CD14-positive monocyte (primary cell): ENCODE measurements around the gene TRAFD1. TPM values are rescaled to one million over a fixed set of nuclear protein-coding genes. Genes with fewer than 3 reads are reported as not detected.
A peak's percentile ranks its signal among the peaks of the same experiment; 100 is the strongest.

ENCODE experiments used
- DNase-seq, 3 donors: peaks; one replicate each; pipeline ENCODE4 v3.0.0-alpha.2; 2011 to 2022
- H2AFZ ChIP-seq: 2 replicates; pipeline ENCODE4 v1.6.0; 2012; ENCODE audit warnings: mild to moderate bottlenecking, low read depth, low read length, inconsistent platforms; ENCODE audit not compliant: insufficient read depth, poor library complexity, severe bottlenecking
- H3K27ac ChIP-seq, 2 donors: 1 replicate in 1 of 2; 2 replicates in 1 of 2; pipeline ENCODE4 v1.5.1; 2012 to 2013; ENCODE audit warnings: low read length in 2 of 2, control low read depth in 1 of 2, inconsistent platforms in 1 of 2, low read depth in 1 of 2, mild to moderate bottlenecking in 1 of 2
- H3K27me3 ChIP-seq, 2 donors: one replicate each; pipeline versions ENCODE4 v1.6.0 to v1.6.1; 2011 to 2013; ENCODE audit warnings: low read length in 2 of 2; ENCODE audit not compliant: control insufficient read depth in 2 of 2, insufficient read depth in 2 of 2
- H3K36me3 ChIP-seq, 2 donors: replicated peaks in 1 of 2; 1 replicate in 1 of 2; 2 replicates in 1 of 2; pipeline versions ENCODE4 v1.5.1 to v1.6.1; 2012 to 2013; ENCODE audit warnings: low read length in 2 of 2, control low read depth in 1 of 2, inconsistent platforms in 1 of 2, mild to moderate bottlenecking in 1 of 2; ENCODE audit not compliant: insufficient read depth in 2 of 2, control insufficient read depth in 1 of 2
- H3K4me1 ChIP-seq, 2 donors: 1 replicate in 1 of 2; 2 replicates in 1 of 2; pipeline versions ENCODE4 v1.5.1 to v1.6.1; 2012 to 2013; ENCODE audit warnings: low read length in 2 of 2, control low read depth in 1 of 2, inconsistent platforms in 1 of 2, mild to moderate bottlenecking in 1 of 2, moderate library complexity in 1 of 2; ENCODE audit not compliant: insufficient read depth in 2 of 2, control insufficient read depth in 1 of 2
- H3K4me2 ChIP-seq: replicated peaks from 2 replicates; pipeline ENCODE3; 2012; ENCODE audit warnings: low read length, moderate library complexity, mild to moderate bottlenecking; ENCODE audit not compliant: poor library complexity, severe bottlenecking; ENCODE audit errors: extremely low read depth
- H3K4me3 ChIP-seq, 3 experiments: fragments of 200-600 bp in 1 of 3; sonication (generic) in 1 of 3; replicated peaks in 1 of 3; 1 replicate in 2 of 3; 2 replicates in 1 of 3; pipeline ENCODE4 v1.5.1; 2011 to 2013; ENCODE audit warnings: low read length in 3 of 3, mild to moderate bottlenecking in 3 of 3, control low read depth in 2 of 3, low read depth in 2 of 3, inconsistent platforms in 1 of 3, moderate library complexity in 1 of 3
- H3K79me2 ChIP-seq: 2 replicates; pipeline ENCODE4 v1.6.0; 2012; ENCODE audit warnings: mild to moderate bottlenecking, control low read depth, inconsistent platforms, low read length, moderate library complexity; ENCODE audit not compliant: insufficient read depth
- H3K9ac ChIP-seq: 2 replicates; pipeline ENCODE4 v1.6.0; 2017; ENCODE audit warnings: low read length, mild to moderate bottlenecking; ENCODE audit not compliant: insufficient read depth, poor library complexity, severe bottlenecking
- H3K9me3 ChIP-seq, 2 donors: replicated peaks in 1 of 2; 1 replicate in 1 of 2; 2 replicates in 1 of 2; pipeline versions ENCODE4 v1.5.1 to v1.6.1; 2012 to 2013; ENCODE audit warnings: low read length in 2 of 2, control low read depth in 1 of 2; ENCODE audit not compliant: control insufficient read depth in 1 of 2, insufficient read depth in 1 of 2
- H4K20me1 ChIP-seq: 2 replicates; pipeline ENCODE4 v1.6.0; 2012; ENCODE audit warnings: mild to moderate bottlenecking, low read length, control low read depth, moderate library complexity; ENCODE audit not compliant: insufficient read depth
- H3K27ac Mint-ChIP-seq, 7 donors: one replicate each; pipeline ENCODE4 v1.8.0; 2020; ENCODE audit warnings: mild to moderate bottlenecking in 7 of 7, mixed read lengths in 7 of 7, moderate library complexity in 6 of 7, inconsistent platforms in 2 of 7
- H3K27me3 Mint-ChIP-seq, 3 donors: one replicate each; pipeline ENCODE4 v1.8.0; 2021 to 2022; ENCODE audit warnings: low read depth in 3 of 3, mild to moderate bottlenecking in 3 of 3, mixed read lengths in 3 of 3, moderate library complexity in 3 of 3, inconsistent platforms in 1 of 3
- H3K36me3 Mint-ChIP-seq, 2 donors: one replicate each; pipeline ENCODE4 v1.8.0; 2020; ENCODE audit warnings: mixed read lengths in 2 of 2, inconsistent platforms in 1 of 2, mild to moderate bottlenecking in 1 of 2
- H3K4me1 Mint-ChIP-seq: one replicate; pipeline ENCODE4 v1.8.0; 2020; ENCODE audit warnings: mild to moderate bottlenecking, mixed read lengths
- H3K4me3 Mint-ChIP-seq, 2 donors: one replicate each; pipeline ENCODE4 v1.8.0; 2020; ENCODE audit warnings: mild to moderate bottlenecking in 2 of 2, mixed read lengths in 2 of 2, moderate library complexity in 1 of 2
- H3K9me3 Mint-ChIP-seq, 7 donors: one replicate each; pipeline ENCODE4 v1.8.0; 2020 to 2022; ENCODE audit warnings: mixed read lengths in 7 of 7, mild to moderate bottlenecking in 6 of 7, moderate library complexity in 6 of 7, inconsistent platforms in 2 of 7
- CTCF ChIP-seq: fragments of 200-600 bp; IDR thresholded peaks from one replicate; pipeline ENCODE4 v1.8.0; 2022; ENCODE audit warnings: antibody characterized with exemption, mild to moderate bottlenecking
- WGBS: methylation state at CpG from one replicate; pipeline ENCODE4 v1.1.5; 2013; ENCODE audit warnings: missing lambda C conversion rate; ENCODE audit not compliant: insufficient coverage; 5-methylcytosine and 5-hydroxymethylcytosine counted together
- intact Hi-C, 2 donors: fragments of 100-400 bp; cut with micrococcal nuclease; formaldehyde crosslinking; loops; one replicate each; pipeline versions ENCODE4 v1.15.0 to v1.15.1; 2023
- polyA plus RNA-seq, 3 donors: library from polyadenylated mRNA; depleted of rRNA in 1 of 3; unstranded in 2 of 3; stranded (reverse) in 1 of 3; fragments of 300-500 nt in 2 of 3; fragments of >200 nt in 1 of 3; fragmentation: Illumina TruSeq in 2 of 3; gene quantifications; 1 replicate in 2 of 3; 2 replicates in 1 of 3; pipeline ENCODE4 v1.2.3, GENCODE V29; 2012 to 2021

Gene TRAFD1
- polyA plus RNA-seq, 3 donors, result 35.2 to 83.6 (median 82.3) TPM

- Mint-ChIP-seq H3K4me1 (no peaks in the 10 kb centered on the region), H3K9me3 (peaks cover 0 to 3% (median 0%) of the 10 kb centered on the region in 7 donors), H3K36me3 (peaks cover 60 to 86% of the 10 kb centered on the region in 2 donors), H3K27me3 (peaks cover 0 to 4% (median 3%) of the 10 kb centered on the region in 3 donors), H3K4me3 (no peak overlapping the region), H3K27ac (peak overlapping the region in 1 of 7 donors; percentile 4)
- no peak for DNase-seq
- no peaks in the 10 kb centered on the region for H3K79me2 ChIP-seq
- no peaks in the 10 kb centered on the region for H3K4me1 ChIP-seq
- H3K4me3 ChIP-seq, result no peak overlapping the region
- no peak overlapping the region for H3K27ac ChIP-seq
- H3K27me3 ChIP-seq, result no peaks in the 10 kb centered on the region
- no peak overlapping the region for H3K4me2 ChIP-seq
- peaks cover 58 to 82% of the 10 kb centered on the region in 2 donors for H3K36me3 ChIP-seq
- no peaks in the 10 kb centered on the region for H4K20me1 ChIP-seq
- no peak overlapping the region for H3K9ac ChIP-seq
- no peak overlapping the region for H2AFZ ChIP-seq
- intact Hi-C loops, result no loop called here
- no peak for TF ChIP-seq CTCF
- 95% methylated on average over 7 of the region's 9 CpGs for WGBS
- H3K9me3 ChIP-seq, result no peaks in the 10 kb centered on the region
Observed at GRCh38 chr12:112183141-112184021, 58.0 kb downstream of the TRAFD1 start.

GRCh38 chr12:112184056-112184887, 58.9 kb downstream of the TRAFD1 start:
- TF ChIP-seq CTCF, result no peak
- no peaks in the 10 kb centered on the region for H3K9me3 ChIP-seq
- no peak overlapping the region for H3K4me3 ChIP-seq
- no peaks in the 10 kb centered on the region for H3K79me2 ChIP-seq
- H3K27ac Mint-ChIP-seq, result no peak overlapping the region
- no peak overlapping the region for H2AFZ ChIP-seq
- peaks cover 53 to 80% of the 10 kb centered on the region in 2 donors for H3K36me3 ChIP-seq
- 98% methylated on average over 45 of the region's 46 CpGs for WGBS
- no peak overlapping the region for H3K4me3 Mint-ChIP-seq
- H3K9ac ChIP-seq, result no peak overlapping the region
- no peak for DNase-seq
- intact Hi-C loops, result no loop called here
- H3K4me1 ChIP-seq, result no peaks in the 10 kb centered on the region
- no peak overlapping the region for H3K4me2 ChIP-seq
- no peaks in the 10 kb centered on the region for H4K20me1 ChIP-seq
- no peaks in the 10 kb centered on the region for H3K4me1 Mint-ChIP-seq
- peaks cover 0 to 3% (median 0%) of the 10 kb centered on the region in 7 donors for H3K9me3 Mint-ChIP-seq
- peaks cover 58 to 85% of the 10 kb centered on the region in 2 donors for H3K36me3 Mint-ChIP-seq
- H3K27me3 ChIP-seq, result no peaks in the 10 kb centered on the region
- H3K27me3 Mint-ChIP-seq, result peaks cover 0 to 4% (median 1%) of the 10 kb centered on the region in 3 donors
- no peak overlapping the region for H3K27ac ChIP-seq
